ENCODE data around the gene VIL1.

The VIL1 gene

GRCh38 chr2:218438596-218438995 is 19.7 kb downstream of the VIL1 start:
- Histone ChIP-seq H4K20me1 (ENCODE audit: insufficient read depth, low read length) (no peaks in the 10 kb centered on the region), H3K79me2 (ENCODE audit: low read length) (no peaks in the 10 kb centered on the region), H3K27me3 (replicated peaks; ENCODE audit: insufficient read depth, low read length) (no peaks in the 10 kb centered on the region), H3K36me3 (replicated peaks; ENCODE audit: insufficient read depth, low read length) (no peaks in the 10 kb centered on the region), H3K4me3 (ENCODE audit: low read length) (no peak overlapping the region), H3K9me3 (replicated peaks; ENCODE audit: insufficient read depth, low read length) (no peaks in the 10 kb centered on the region), H3K4me1 (ENCODE audit: low read length) (no peaks in the 10 kb centered on the region), H3K9me2 (replicated peaks; ENCODE audit: insufficient read depth, low read length) (no peaks in the 10 kb centered on the region), H3K27ac (ENCODE audit: low read length) (no peak overlapping the region), H2AFZ (ENCODE audit: low read length) (no peak overlapping the region), H3F3A (ENCODE audit: insufficient read depth, low read length) (no peaks in the 10 kb centered on the region), H3K4me2 (ENCODE audit: low read depth, low read length) (no peak overlapping the region), H3K9ac (ENCODE audit: low read length) (no peak overlapping the region)
- DNase-seq = no peak
- TF ChIP-seq CTCF (IDR thresholded peaks at IDR 0.05; ENCODE audit: low read length) (no peak), EZH2 (optimal IDR thresholded peaks at IDR 0.05; ENCODE audit: low read depth, low read length) (no peak), EZH2phosphoT487 (IDR thresholded peaks at IDR 0.05; ENCODE audit: low read length) (no peak)

- no peak for TF ChIP-seq EZH2 (optimal IDR thresholded peaks at IDR 0.05; ENCODE audit: low read depth, low read length)
- TF ChIP-seq CTCF (IDR thresholded peaks at IDR 0.05; ENCODE audit: low read length) = no peak
- no peak for TF ChIP-seq EZH2phosphoT487 (IDR thresholded peaks at IDR 0.05; ENCODE audit: low read length)
- no peak overlapping the region for H3K9ac ChIP-seq (ENCODE audit: low read length)
- H3K9me2 ChIP-seq (replicated peaks; ENCODE audit: insufficient read depth, low read length) = no peaks in the 10 kb centered on the region
- H2AFZ ChIP-seq (ENCODE audit: low read length) = no peak overlapping the region
- no peaks in the 10 kb centered on the region for H3K36me3 ChIP-seq (replicated peaks; ENCODE audit: insufficient read depth, low read length)
- no peak overlapping the region for H3K4me2 ChIP-seq (ENCODE audit: low read depth, low read length)
- no peak for DNase-seq
- no peaks in the 10 kb centered on the region for H3K27me3 ChIP-seq (replicated peaks; ENCODE audit: insufficient read depth, low read length)
- H3K27ac ChIP-seq (ENCODE audit: low read length) = no peak overlapping the region
- no peaks in the 10 kb centered on the region for H3K79me2 ChIP-seq (ENCODE audit: low read length)
- H3K9me3 ChIP-seq (replicated peaks; ENCODE audit: insufficient read depth, low read length) = no peaks in the 10 kb centered on the region
- H3K4me3 ChIP-seq (ENCODE audit: low read length) = no peak overlapping the region
- no peaks in the 10 kb centered on the region for H3F3A ChIP-seq (ENCODE audit: insufficient read depth, low read length)
- no peaks in the 10 kb centered on the region for H3K4me1 ChIP-seq (ENCODE audit: low read length)
- H4K20me1 ChIP-seq (ENCODE audit: insufficient read depth, low read length) = no peaks in the 10 kb centered on the region
These were observed 25.9 kb downstream of the VIL1 start for GRCh38 chr2:218444692-218445357.

GRCh38 chr2:218445602-218446001 is 26.7 kb downstream of the VIL1 start:
- no peak for TF ChIP-seq EZH2 (optimal IDR thresholded peaks at IDR 0.05; ENCODE audit: low read depth, low read length)
- no peak for TF ChIP-seq CTCF (IDR thresholded peaks at IDR 0.05; ENCODE audit: low read length)
- TF ChIP-seq EZH2phosphoT487 (IDR thresholded peaks at IDR 0.05; ENCODE audit: low read length) = no peak
- H2AFZ ChIP-seq (ENCODE audit: low read length) = no peak overlapping the region
- no peaks in the 10 kb centered on the region for H3K4me1 ChIP-seq (ENCODE audit: low read length)

More at GRCh38 chr2:218445602-218446001, 26.7 kb downstream of the VIL1 start:
- Histone ChIP-seq H3K4me3 (ENCODE audit: low read length) (no peak overlapping the region), H3K4me2 (ENCODE audit: low read depth, low read length) (no peak overlapping the region), H3K27ac (ENCODE audit: low read length) (no peak overlapping the region), H3K79me2 (ENCODE audit: low read length) (no peaks in the 10 kb centered on the region), H3K36me3 (replicated peaks; ENCODE audit: insufficient read depth, low read length) (no peaks in the 10 kb centered on the region), H3K9me3 (replicated peaks; ENCODE audit: insufficient read depth, low read length) (no peaks in the 10 kb centered on the region), H3K9ac (ENCODE audit: low read length) (no peak overlapping the region), H3K9me2 (replicated peaks; ENCODE audit: insufficient read depth, low read length) (no peaks in the 10 kb centered on the region), H4K20me1 (ENCODE audit: insufficient read depth, low read length) (no peaks in the 10 kb centered on the region), H3K27me3 (replicated peaks; ENCODE audit: insufficient read depth, low read length) (no peaks in the 10 kb centered on the region), H3F3A (ENCODE audit: insufficient read depth, low read length) (no peaks in the 10 kb centered on the region)
- no peak for DNase-seq

Data from MM.1S (cell line).